GM18498 (cell line): ENCODE results near the gene KRTAP5-7.
"Not testable (repeated sequence)": the region's sequence is repeated elsewhere in the genome, so short reads cannot be mapped to it uniquely, and the experiment has no call there.

Experiments
- ATAC-seq: cut with Tn5 transposase; IDR thresholded peaks from one replicate; pipeline ENCODE4 v1.9.1; 2021; ENCODE audit warnings: mild to moderate bottlenecking, moderate library complexity; ENCODE audit not compliant: unreplicated experiment

The KRTAP5-7 gene

GRCh38 chr11:71532036-71532610 lies 5.1 kb downstream of the KRTAP5-7 start:
- ATAC-seq, result no peak

DNA sequence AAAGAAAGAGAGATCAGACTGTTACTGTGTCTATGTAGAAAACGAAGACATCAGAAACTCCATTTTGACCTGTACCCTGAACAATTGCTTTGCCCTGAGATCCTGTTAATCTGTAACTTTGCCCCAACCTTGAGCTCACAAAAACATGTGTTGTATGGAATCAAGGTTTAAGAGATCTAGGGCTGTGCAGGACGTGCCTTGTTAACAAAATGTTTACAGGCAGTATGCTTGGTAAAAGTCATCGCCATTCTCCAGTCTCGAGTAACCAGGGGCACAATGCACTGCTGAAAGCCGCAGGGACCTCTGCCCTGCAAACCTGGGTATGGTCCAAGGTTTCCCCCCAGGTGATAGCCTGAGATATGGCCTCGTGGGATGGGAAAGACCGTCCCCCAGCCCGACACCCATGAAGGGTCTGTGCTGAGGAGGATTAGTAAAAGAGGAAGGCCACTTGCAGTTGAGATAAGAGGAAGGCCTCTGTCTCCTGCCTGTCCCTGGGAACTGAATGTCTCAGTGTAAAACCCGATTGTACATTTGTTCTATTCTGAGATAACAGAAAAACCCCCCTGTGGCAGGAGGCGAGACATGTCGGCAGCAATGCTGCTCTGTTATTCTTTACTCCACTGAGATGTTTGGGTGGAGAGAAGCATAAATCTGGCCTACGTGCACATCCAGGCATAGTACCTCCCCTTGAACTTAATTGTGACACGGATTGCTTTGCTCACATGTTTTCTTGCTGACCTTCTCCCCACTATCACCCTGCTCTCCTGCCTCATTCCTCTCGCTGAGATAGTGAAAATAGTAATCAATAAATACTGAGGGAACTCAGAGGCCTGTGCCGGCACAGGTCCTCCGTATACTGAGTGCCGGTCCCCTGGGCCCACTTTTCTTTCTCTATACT lies 7.9 kb downstream of the KRTAP5-7 start:
- not testable (repeated sequence) for ATAC-seq

GRCh38 chr11:71535825-71536224 lies 8.8 kb downstream of the KRTAP5-7 start:
- ATAC-seq, result no peak

DNA sequence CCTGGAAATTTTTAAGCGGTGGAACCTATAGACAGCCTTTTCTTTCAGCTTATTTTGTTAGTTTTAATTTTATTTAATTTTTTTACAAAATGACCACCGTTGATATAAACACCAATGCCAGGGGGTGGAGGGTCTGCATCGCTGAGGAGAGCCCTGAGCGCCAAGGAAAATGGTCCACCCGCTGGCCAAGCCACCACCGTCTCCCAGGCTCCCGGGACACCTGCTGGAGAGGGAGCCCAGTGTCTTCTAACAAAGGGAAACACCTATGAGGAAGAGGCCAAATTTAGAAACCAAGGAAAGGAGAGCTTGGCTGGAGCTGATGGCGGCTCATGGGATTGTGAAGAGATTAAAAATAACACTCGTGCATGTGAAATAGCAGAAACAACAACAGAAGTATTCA lies 10.5 kb downstream of the KRTAP5-7 start:
- no peak for ATAC-seq

DNA sequence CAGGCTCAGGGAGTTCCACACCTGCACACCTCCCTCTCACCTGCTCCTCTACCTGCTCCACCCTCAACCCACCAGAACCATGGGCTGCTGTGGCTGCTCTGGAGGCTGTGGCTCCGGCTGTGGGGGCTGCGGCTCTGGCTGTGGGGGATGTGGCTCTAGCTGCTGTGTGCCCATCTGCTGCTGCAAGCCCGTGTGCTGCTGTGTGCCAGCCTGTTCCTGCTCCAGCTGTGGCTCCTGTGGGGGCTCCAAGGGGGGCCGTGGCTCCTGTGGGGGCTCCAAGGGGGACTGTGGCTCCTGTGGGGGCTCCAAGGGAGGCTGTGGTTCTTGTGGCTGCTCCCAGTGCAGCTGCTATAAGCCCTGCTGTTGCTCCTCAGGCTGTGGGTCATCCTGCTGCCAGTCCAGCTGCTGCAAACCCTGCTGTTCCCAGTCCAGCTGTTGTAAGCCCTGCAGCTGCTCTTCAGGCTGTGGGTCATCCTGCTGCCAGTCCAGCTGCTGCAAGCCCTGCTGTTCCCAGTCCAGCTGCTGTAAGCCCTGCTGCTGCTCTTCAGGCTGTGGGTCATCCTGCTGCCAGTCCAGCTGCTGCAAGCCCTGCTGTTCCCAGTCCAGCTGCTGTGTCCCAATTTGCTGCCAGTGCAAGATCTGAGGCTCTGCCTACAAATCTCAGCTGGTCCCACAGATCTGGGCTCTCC lies 11.1 kb downstream of the KRTAP5-7 start, which contains the start of gene KRTAP5-8:
Gene KRTAP5-8 (plus strand): TSS at position 49 of the 689 bp plus-strand sequence. CDS start 31 bp downstream, at position 80.
- not testable (repeated sequence) for ATAC-seq

DNA sequence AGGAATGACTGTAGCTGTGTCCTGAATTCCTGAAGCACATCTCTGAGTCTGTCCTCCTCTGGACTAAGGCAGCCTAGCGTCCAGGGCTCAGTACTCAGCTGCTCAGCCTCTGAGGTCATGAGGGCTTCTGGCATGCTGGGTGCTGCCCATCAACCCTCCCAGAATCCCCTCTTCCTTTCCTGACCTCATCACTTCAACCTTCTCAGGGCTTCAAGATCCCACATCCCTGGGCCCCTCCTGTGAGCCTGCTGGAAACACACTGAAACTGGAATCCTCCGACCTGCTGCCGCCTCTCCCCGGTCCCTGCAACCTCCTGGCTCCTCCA lies 11.6 kb downstream of the KRTAP5-7 start:
- ATAC-seq, result no peak

DNA sequence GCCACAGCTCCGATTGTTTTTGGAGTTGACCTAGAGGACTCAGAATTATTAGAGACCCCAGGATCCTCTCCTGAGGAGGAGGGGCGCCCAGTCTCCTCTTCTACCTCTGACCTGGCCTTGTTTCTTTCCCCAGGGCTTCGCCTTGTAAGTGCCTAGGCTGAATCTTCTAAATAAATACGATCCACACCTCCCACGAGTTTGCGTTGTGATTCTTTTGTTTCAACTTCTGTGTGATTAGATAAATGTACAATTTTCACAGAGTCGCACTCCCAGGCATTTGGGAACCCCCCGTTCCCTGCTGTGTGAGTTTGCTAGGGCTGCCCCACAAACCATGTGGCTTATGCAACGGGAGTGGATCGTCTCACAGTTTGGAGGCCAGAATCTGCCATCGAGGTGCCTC lies 11.9 kb downstream of the KRTAP5-7 start:
- ATAC-seq, result no peak

DNA sequence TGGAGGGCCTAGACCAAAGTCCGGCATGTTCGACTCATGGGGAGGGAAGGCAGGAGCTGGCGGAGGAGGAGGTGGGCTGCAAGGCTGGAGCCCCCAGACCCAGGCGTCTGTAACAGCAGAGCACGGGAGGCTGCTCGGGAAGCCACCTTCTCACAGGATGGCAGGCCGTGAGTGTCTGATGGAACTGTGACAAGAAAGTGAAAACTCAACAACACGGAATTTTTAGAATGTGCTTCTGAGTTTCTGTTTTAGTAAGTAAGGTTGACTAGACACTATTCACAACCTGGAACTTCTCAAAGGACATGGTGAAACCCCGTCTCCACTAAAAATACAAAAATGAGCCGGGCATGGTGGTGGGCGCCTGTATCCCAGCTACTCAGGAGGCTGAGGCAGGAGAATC lies 12.9 kb downstream of the KRTAP5-7 start:
- not testable (repeated sequence) for ATAC-seq

GRCh38 chr11:71540521-71541304 lies 13.6 kb downstream of the KRTAP5-7 start:
- ATAC-seq, result peak; percentile 64

DNA sequence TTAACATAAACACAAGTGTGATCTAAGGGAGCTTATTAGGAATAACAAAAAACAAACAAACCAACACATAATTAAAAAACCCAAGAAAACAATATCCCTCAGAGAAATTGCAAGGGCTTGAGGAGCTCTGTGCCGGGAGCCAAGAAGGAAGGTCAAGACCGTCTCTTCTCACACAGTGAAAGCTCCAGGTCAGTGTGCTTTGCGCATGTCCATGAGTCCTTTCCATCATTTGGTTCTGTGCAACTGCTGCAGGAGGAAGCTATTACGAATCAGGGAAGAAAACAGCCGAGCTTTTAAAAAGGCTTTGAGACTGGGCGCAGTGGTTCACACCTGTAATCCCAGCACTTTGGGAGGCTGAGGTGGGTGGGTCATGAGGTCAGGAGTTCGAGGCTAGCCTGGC lies 15.3 kb downstream of the KRTAP5-7 start:
- ATAC-seq, result no peak

- ATAC-seq, result no peak
Observed at GRCh38 chr11:71542879-71543777, 16.1 kb downstream of the KRTAP5-7 start.

- ATAC-seq, result no peak
Observed at GRCh38 chr11:71543866-71544265, 16.8 kb downstream of the KRTAP5-7 start.

DNA sequence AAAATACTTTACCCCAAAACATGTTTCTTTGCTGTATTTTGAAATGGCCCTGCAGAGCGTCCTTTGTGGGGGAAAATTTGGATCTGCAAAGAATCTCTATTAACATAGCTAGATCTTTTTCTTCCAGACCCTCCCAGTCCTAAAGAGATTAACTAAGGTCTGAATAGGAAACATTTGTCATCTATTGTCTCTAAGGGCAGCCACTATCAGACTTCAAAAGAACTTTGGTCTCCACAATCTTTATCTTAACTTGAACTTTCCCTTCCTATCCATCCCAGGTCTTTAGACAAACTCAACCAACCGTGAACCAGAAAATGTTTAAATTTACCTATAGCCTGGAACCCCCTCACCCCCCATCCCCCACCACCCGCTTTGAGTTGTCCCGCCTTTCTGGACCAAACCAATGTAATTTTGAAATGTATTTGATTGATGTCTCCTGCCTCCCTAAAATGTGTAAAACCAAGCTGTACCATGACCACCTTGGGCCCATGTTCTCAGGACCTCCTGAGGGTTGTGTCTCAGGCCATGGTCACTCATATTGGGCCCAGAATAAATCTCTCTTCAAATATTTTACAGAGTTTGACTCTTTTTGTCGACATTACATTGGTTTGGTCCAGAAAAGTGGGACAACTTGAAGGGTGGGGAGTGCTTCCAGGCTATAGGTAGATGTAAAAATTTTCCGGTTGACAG lies 17.6 kb downstream of the KRTAP5-7 start:
- no peak for ATAC-seq

DNA sequence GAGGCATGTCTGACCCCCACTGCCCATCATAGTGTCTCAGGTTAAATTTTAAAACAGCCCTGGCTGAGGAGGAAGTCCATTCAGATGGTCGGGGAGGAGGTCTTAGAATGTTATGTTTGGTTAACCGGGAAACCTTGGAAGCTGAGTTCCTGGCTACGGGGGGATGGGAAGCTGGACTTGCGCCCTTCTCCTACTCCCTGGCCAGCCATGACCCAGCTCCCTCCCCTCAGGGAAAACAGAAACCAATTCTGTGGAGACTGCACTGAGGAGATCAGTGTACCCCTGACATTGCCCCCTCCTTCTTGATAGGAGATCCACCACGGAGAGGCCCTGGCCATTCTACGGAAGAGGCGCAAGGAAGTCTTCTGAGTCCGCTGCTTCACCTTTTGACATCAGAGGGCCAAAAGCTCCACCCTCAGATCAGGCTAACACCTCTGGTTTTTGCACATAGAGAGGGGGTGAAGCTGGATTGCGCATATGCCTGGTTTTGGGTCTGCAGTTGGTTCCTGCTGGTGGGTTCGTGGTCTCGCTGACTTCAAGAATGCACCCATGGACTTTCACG lies 18.4 kb downstream of the KRTAP5-7 start:
- no peak for ATAC-seq

- no peak for ATAC-seq
Observed at GRCh38 chr11:71548120-71548519, 21.1 kb downstream of the KRTAP5-7 start, which contains the start of gene KRTAP5-9. TSS of gene KRTAP5-9 (plus strand) at chr11:71548420. CDS start at chr11:71548658, 238 bp downstream.

GRCh38 chr11:71548716-71549151 lies 21.7 kb downstream of the KRTAP5-7 start:
- ATAC-seq, result no peak

- no peak for ATAC-seq
Observed at GRCh38 chr11:71551711-71552110, 24.6 kb downstream of the KRTAP5-7 start.

GRCh38 chr11:71554996-71555395 lies 27.9 kb downstream of the KRTAP5-7 start:
- ATAC-seq, result no peak

- no peak for ATAC-seq
Observed at GRCh38 chr11:71555508-71555907, 28.4 kb downstream of the KRTAP5-7 start.
